HG03342 (cell line): Measurements from ENCODE around the gene UTF1.

ENCODE experiments used
- ATAC-seq: cut with Tn5 transposase; IDR thresholded peaks from one replicate; pipeline ENCODE4 v1.9.1; 2021; ENCODE audit warnings: mild to moderate bottlenecking, moderate library complexity; ENCODE audit not compliant: unreplicated experiment

UTF1 gene

GRCh38 chr10:133243593-133243992 lies 13.6 kb downstream of the UTF1 start:
- ATAC-seq, result no peak

- ATAC-seq, result no peak
Observed at GRCh38 chr10:133245439-133246235, 15.6 kb downstream of the UTF1 start.

- no peak for ATAC-seq
Observed at GRCh38 chr10:133246236-133246626, 16.2 kb downstream of the UTF1 start.

GRCh38 chr10:133247681-133248333 lies 17.8 kb downstream of the UTF1 start:
- no peak for ATAC-seq

GRCh38 chr10:133248334-133248715 lies 18.3 kb downstream of the UTF1 start:
- ATAC-seq, result no peak

- ATAC-seq, result no peak
Observed at GRCh38 chr10:133249094-133249780, 19.2 kb downstream of the UTF1 start.

GRCh38 chr10:133249975-133250754 lies 20.1 kb downstream of the UTF1 start:
- no peak for ATAC-seq

GRCh38 chr10:133251388-133252222 lies 21.6 kb downstream of the UTF1 start:
- no peak for ATAC-seq

- no peak for ATAC-seq
Observed at GRCh38 chr10:133252223-133252552, 22.2 kb downstream of the UTF1 start.

- no peak for ATAC-seq
Observed at GRCh38 chr10:133253361-133253955, 23.4 kb downstream of the UTF1 start.

- no peak for ATAC-seq
Observed at GRCh38 chr10:133254421-133255120, 24.6 kb downstream of the UTF1 start.

- ATAC-seq, result no peak
Observed at GRCh38 chr10:133255323-133255722, 25.3 kb downstream of the UTF1 start.

GRCh38 chr10:133257489-133258065 lies 27.6 kb downstream of the UTF1 start:
- ATAC-seq, result no peak

- no peak for ATAC-seq
Observed at GRCh38 chr10:133258066-133258817, 28.2 kb downstream of the UTF1 start.

- no peak for ATAC-seq
Observed at GRCh38 chr10:133258818-133259601, 29.0 kb downstream of the UTF1 start.

GRCh38 chr10:133259602-133259989 lies 29.6 kb downstream of the UTF1 start:
- no peak for ATAC-seq

GRCh38 chr10:133260895-133261725 lies 31.1 kb downstream of the UTF1 start:
- peak; percentile 48 for ATAC-seq
